ENCODE measurements around the gene FNDC3B. TPM values are rescaled to one million over a fixed set of nuclear protein-coding genes. Genes with fewer than 3 reads are reported as not detected.

The FNDC3B gene
- total RNA-seq, 5 donors from 2014 or later (not counting 1 experiment from before 2014, with no cell fraction given): 18.1 to 46.5 (median 23.5) TPM

GRCh38 chr3:172189213-172189612, 149.8 kb downstream of the FNDC3B start:
- Mint-ChIP-seq H3K27ac (no peak overlapping the region), H3K4me1 (peaks cover 0 to 16% (median 11%) of the 10 kb centered on the region in 3 donors), H3K4me3 (no peak overlapping the region), H3K27me3 (no peaks in the 10 kb centered on the region), H3K9me3 (no peaks in the 10 kb centered on the region), H3K36me3 (peaks cover 17% of the 10 kb centered on the region)
- ChIA-PET CTCF (interaction anchor here in 1 of 2 donors (0.6 to 0.7 kb wide), 2 partner anchors 26 to 197 kb away, joined by 3 to 4 read pairs; no protein-coding TSS in a partner anchor), POLR2A (interaction anchor here in 1 of 2 donors (0.6 kb wide), 1 partner anchor 342 kb away, joined by 3 read pairs; no protein-coding TSS in a partner anchor)
- no peak for ATAC-seq (replicated peaks in 1 of 4)
- Histone ChIP-seq H3K4me3 (ENCODE audit: control insufficient read depth in 1 of 2, extremely low read depth in 1 of 2, low read length in 1 of 2) (no peak overlapping the region), H3K9me3 (no peaks in the 10 kb centered on the region), H3K27me3 (replicated peaks in 1 of 2; ENCODE audit: control insufficient read depth in 2 of 2, extremely low read depth in 1 of 2, insufficient read depth in 2 of 2, low read length in 1 of 2) (no peaks in the 10 kb centered on the region), H3K4me1 (ENCODE audit: control insufficient read depth in 1 of 2, extremely low read depth in 1 of 2, insufficient read depth in 2 of 2, low read length in 2 of 2) (no peaks in the 10 kb centered on the region), H3K27ac (ENCODE audit: low read length) (no peak overlapping the region), H3K36me3 (ENCODE audit: control insufficient read depth in 2 of 2, extremely low read depth in 1 of 2, insufficient read depth in 1 of 2, low read length in 1 of 2) (no peaks in the 10 kb centered on the region)
- DNase-seq: no peak
- WGBS (ENCODE audit: insufficient coverage): no CpG with 5 or more reads among the region's 2 CpGs

GRCh38 chr3:172189987-172190603, 150.7 kb downstream of the FNDC3B start:
- H3K4me1 Mint-ChIP-seq: peaks cover 0 to 20% (median 15%) of the 10 kb centered on the region in 3 donors
- ChIA-PET POLR2A (no interaction called here), CTCF (no interaction called here)
- no peaks in the 10 kb centered on the region for H3K27me3 Mint-ChIP-seq
- Histone ChIP-seq H3K36me3 (ENCODE audit: control insufficient read depth in 2 of 2, extremely low read depth in 1 of 2, insufficient read depth in 1 of 2, low read length in 1 of 2) (no peaks in the 10 kb centered on the region), H3K4me3 (ENCODE audit: control insufficient read depth in 1 of 2, extremely low read depth in 1 of 2, low read length in 1 of 2) (no peak overlapping the region), H3K9me3 (no peaks in the 10 kb centered on the region), H3K27ac (ENCODE audit: low read length) (no peak overlapping the region), H3K27me3 (replicated peaks in 1 of 2; ENCODE audit: control insufficient read depth in 2 of 2, extremely low read depth in 1 of 2, insufficient read depth in 2 of 2, low read length in 1 of 2) (no peaks in the 10 kb centered on the region), H3K4me1 (ENCODE audit: control insufficient read depth in 1 of 2, extremely low read depth in 1 of 2, insufficient read depth in 2 of 2, low read length in 2 of 2) (no peaks in the 10 kb centered on the region)
- no peak for ATAC-seq (replicated peaks in 1 of 4)
- H3K9me3 Mint-ChIP-seq: no peaks in the 10 kb centered on the region
- no peak overlapping the region for H3K27ac Mint-ChIP-seq
- no peak overlapping the region for H3K4me3 Mint-ChIP-seq
- no peak for DNase-seq
- WGBS (ENCODE audit: insufficient coverage): 87% methylated on average over 3 of the region's 7 CpGs
- peaks cover 20% of the 10 kb centered on the region for H3K36me3 Mint-ChIP-seq

DNA sequence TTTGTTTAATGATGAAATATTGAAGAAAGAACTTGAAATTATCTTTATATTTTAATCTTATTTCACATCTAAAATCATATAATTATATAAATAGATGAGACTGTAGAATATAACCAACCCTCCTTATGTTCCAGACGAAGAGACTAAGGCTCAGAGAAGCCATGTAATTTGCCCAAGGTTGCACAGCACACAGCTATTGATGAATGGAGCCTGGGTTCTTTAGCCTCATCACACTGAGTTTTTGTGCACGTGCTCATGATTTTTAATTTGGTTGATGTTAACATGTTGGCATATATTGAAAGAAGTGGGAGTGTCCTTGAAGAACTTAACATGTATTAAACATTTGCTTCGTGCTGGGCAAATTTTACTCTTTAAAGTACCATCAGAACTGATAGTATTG, 151.6 kb downstream of the FNDC3B start:
- ChIA-PET CTCF (interaction anchor here in 1 of 2 donors (0.7 kb wide), 1 partner anchor 169 kb away, joined by 4 read pairs; no protein-coding TSS in a partner anchor), POLR2A (interaction anchor here in 1 of 2 donors (0.5 kb wide), 1 partner anchor 15 kb away, joined by 9 read pairs; no protein-coding TSS in a partner anchor)
- Histone ChIP-seq H3K4me3 (ENCODE audit: control insufficient read depth in 1 of 2, extremely low read depth in 1 of 2, low read length in 1 of 2) (no peak overlapping the region), H3K4me1 (ENCODE audit: control insufficient read depth in 1 of 2, extremely low read depth in 1 of 2, insufficient read depth in 2 of 2, low read length in 2 of 2) (no peaks in the 10 kb centered on the region), H3K9me3 (no peaks in the 10 kb centered on the region), H3K27ac (ENCODE audit: low read length) (no peak overlapping the region), H3K27me3 (replicated peaks in 1 of 2; ENCODE audit: control insufficient read depth in 2 of 2, extremely low read depth in 1 of 2, insufficient read depth in 2 of 2, low read length in 1 of 2) (no peaks in the 10 kb centered on the region), H3K36me3 (ENCODE audit: control insufficient read depth in 2 of 2, extremely low read depth in 1 of 2, insufficient read depth in 1 of 2, low read length in 1 of 2) (no peaks in the 10 kb centered on the region)
- no peaks in the 10 kb centered on the region for H3K9me3 Mint-ChIP-seq
- DNase-seq: no peak
- H3K4me1 Mint-ChIP-seq: peaks cover 0 to 20% (median 18%) of the 10 kb centered on the region in 3 donors
- peaks cover 20% of the 10 kb centered on the region for H3K36me3 Mint-ChIP-seq
- no peak for ATAC-seq (replicated peaks in 1 of 4)
- no peak overlapping the region for H3K27ac Mint-ChIP-seq
- H3K27me3 Mint-ChIP-seq: no peaks in the 10 kb centered on the region
- WGBS (ENCODE audit: insufficient coverage): 100% methylated on average over 1 of the region's 3 CpGs
- no peak overlapping the region for H3K4me3 Mint-ChIP-seq

- no peak overlapping the region for H3K4me3 Mint-ChIP-seq
- POLR2A ChIA-PET: no interaction called here
Observed at GRCh38 chr3:172191629-172192028, 152.3 kb downstream of the FNDC3B start.

DNA sequence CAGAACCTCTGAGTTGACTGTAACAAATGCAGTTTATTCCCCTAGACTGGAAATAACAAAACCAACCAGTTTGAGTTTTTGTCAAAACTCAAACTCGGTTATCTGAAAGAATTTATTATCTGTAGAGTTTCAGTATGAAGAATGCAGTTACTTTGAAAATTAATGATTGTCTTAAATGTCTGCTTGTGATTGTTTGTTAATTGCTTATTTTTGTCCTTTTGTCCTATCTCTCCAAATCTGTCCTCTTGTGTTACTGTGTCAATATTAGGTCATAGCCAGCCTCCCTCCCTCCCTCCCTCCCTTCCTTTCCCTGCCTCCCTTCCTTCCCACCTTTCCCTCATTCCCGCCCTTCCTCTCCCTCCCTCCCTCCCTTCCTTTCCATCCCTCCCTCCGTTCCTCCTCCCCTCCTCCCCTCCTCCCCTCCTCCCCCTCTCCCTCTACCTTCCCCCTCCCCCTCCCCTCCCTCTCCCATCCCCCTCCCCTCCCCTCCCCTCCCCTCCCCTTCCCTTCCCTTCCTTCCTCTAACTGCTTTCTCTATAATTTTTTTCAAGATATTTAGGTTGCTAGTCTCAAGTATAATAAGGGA, 153.5 kb downstream of the FNDC3B start:
- Histone ChIP-seq H3K4me1 (ENCODE audit: control insufficient read depth in 1 of 2, extremely low read depth in 1 of 2, insufficient read depth in 2 of 2, low read length in 2 of 2) (no peaks in the 10 kb centered on the region), H3K27me3 (replicated peaks in 1 of 2; ENCODE audit: control insufficient read depth in 2 of 2, extremely low read depth in 1 of 2, insufficient read depth in 2 of 2, low read length in 1 of 2) (no peaks in the 10 kb centered on the region), H3K36me3 (ENCODE audit: control insufficient read depth in 2 of 2, extremely low read depth in 1 of 2, insufficient read depth in 1 of 2, low read length in 1 of 2) (no peaks in the 10 kb centered on the region), H3K27ac (ENCODE audit: low read length) (no peak overlapping the region), H3K9me3 (no peaks in the 10 kb centered on the region), H3K4me3 (ENCODE audit: control insufficient read depth in 1 of 2, extremely low read depth in 1 of 2, low read length in 1 of 2) (no peak overlapping the region)
- Mint-ChIP-seq H3K4me1 (peaks cover 0 to 18% (median 17%) of the 10 kb centered on the region in 3 donors), H3K9me3 (no peaks in the 10 kb centered on the region), H3K27me3 (no peaks in the 10 kb centered on the region), H3K36me3 (peaks cover 16% of the 10 kb centered on the region), H3K27ac (no peak overlapping the region), H3K4me3 (no peak overlapping the region)
- no CpG with 5 or more reads among the region's 3 CpGs for WGBS (ENCODE audit: insufficient coverage)
- CTCF ChIA-PET: no interaction called here
- ATAC-seq (replicated peaks in 1 of 4) (no peak), DNase-seq (no peak)
- POLR2A ChIA-PET: no interaction called here

More at GRCh38 chr3:172191629-172192028, 152.3 kb downstream of the FNDC3B start:
- ATAC-seq (replicated peaks in 1 of 4) (no peak), DNase-seq (no peak)
- Histone ChIP-seq H3K4me1 (ENCODE audit: control insufficient read depth in 1 of 2, extremely low read depth in 1 of 2, insufficient read depth in 2 of 2, low read length in 2 of 2) (no peaks in the 10 kb centered on the region), H3K9me3 (no peaks in the 10 kb centered on the region), H3K27me3 (replicated peaks in 1 of 2; ENCODE audit: control insufficient read depth in 2 of 2, extremely low read depth in 1 of 2, insufficient read depth in 2 of 2, low read length in 1 of 2) (no peaks in the 10 kb centered on the region), H3K4me3 (ENCODE audit: control insufficient read depth in 1 of 2, extremely low read depth in 1 of 2, low read length in 1 of 2) (no peak overlapping the region), H3K27ac (ENCODE audit: low read length) (no peak overlapping the region), H3K36me3 (ENCODE audit: control insufficient read depth in 2 of 2, extremely low read depth in 1 of 2, insufficient read depth in 1 of 2, low read length in 1 of 2) (no peaks in the 10 kb centered on the region)
- Mint-ChIP-seq H3K9me3 (no peaks in the 10 kb centered on the region), H3K4me1 (peaks cover 0 to 18% (median 18%) of the 10 kb centered on the region in 3 donors), H3K36me3 (peaks cover 19% of the 10 kb centered on the region), H3K27ac (no peak overlapping the region), H3K27me3 (no peaks in the 10 kb centered on the region)
- CTCF ChIA-PET: no interaction called here
- no CpG with 5 or more reads among the region's 4 CpGs for WGBS (ENCODE audit: insufficient coverage)

- Histone ChIP-seq H3K4me1 (ENCODE audit: control insufficient read depth in 1 of 2, extremely low read depth in 1 of 2, insufficient read depth in 2 of 2, low read length in 2 of 2) (no peaks in the 10 kb centered on the region), H3K36me3 (ENCODE audit: control insufficient read depth in 2 of 2, extremely low read depth in 1 of 2, insufficient read depth in 1 of 2, low read length in 1 of 2) (no peaks in the 10 kb centered on the region), H3K9me3 (no peaks in the 10 kb centered on the region), H3K27ac (ENCODE audit: low read length) (no peak overlapping the region), H3K27me3 (replicated peaks in 1 of 2; ENCODE audit: control insufficient read depth in 2 of 2, extremely low read depth in 1 of 2, insufficient read depth in 2 of 2, low read length in 1 of 2) (no peaks in the 10 kb centered on the region), H3K4me3 (ENCODE audit: control insufficient read depth in 1 of 2, extremely low read depth in 1 of 2, low read length in 1 of 2) (no peak overlapping the region)
- Mint-ChIP-seq H3K36me3 (peaks cover 20% of the 10 kb centered on the region), H3K27ac (no peak overlapping the region), H3K4me3 (no peak overlapping the region), H3K9me3 (no peaks in the 10 kb centered on the region), H3K4me1 (peaks cover 0 to 18% (median 17%) of the 10 kb centered on the region in 3 donors), H3K27me3 (no peaks in the 10 kb centered on the region)
- DNase-seq (no peak), ATAC-seq (replicated peaks in 1 of 4) (no peak)
- WGBS (ENCODE audit: insufficient coverage): no CpG with 5 or more reads among the region's 1 CpG
- CTCF ChIA-PET: no interaction called here
- POLR2A ChIA-PET: no interaction called here
Observed at GRCh38 chr3:172193436-172193835, 154.1 kb downstream of the FNDC3B start.

All from T-cell (primary cell).